NCI-H526 treated with DMSO at 0.1 percent for 48 hours (cell line): ENCODE measurements around the gene S100P.
"Not testable (repeated sequence)": the region's sequence is repeated elsewhere in the genome, so short reads cannot be mapped to it uniquely, and the experiment has no call there.

Experiments used
- DNase-seq: peaks from one replicate; lab custom pipeline; 2025; lab: John Stamatoyannopoulos, UW

S100P gene

DNA sequence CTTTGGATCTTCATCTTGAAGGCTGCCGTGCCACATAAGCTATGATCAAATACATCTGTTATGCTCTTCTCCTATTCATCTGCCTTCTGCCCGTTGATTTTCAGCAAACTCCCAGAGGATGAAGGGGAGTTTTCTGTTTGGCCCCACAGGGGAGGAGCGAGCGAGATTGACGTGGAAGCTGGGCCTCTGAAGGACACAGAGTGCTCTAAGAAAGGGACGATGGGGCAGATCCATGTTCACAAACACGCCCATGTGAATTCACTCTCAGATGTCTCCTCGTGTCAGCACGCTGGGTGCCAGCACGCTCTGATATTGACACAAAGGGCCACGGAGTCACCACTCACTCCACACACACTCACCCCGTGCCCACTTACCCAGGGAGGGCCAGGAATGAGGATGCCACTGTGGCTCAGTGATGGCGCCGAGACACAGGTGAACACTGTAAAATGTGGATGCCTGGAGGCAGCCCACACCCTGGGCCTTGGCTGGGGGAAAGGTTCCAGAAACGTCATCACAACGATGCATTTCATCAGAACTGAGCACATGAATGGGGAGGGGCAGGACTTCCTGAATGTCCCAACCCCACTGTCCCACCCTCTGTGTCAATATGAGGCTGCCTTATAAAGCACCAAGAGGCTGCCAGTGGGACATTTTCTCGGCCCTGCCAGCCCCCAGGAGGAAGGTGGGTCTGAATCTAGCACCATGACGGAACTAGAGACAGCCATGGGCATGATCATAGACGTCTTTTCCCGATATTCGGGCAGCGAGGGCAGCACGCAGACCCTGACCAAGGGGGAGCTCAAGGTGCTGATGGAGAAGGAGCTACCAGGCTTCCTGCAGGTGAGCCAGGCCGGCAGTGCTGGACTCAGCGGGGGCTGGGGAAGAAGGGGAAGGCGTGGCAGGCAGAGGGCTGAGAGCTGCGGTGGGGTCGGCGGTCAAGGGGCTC, at the start of gene S100P:
Gene S100P, plus strand, starts transcription at position 648 of the 946 bp plus-strand sequence. Its CDS starts 55 bp downstream, at position 703.
- DNase-seq = no peak

DNA sequence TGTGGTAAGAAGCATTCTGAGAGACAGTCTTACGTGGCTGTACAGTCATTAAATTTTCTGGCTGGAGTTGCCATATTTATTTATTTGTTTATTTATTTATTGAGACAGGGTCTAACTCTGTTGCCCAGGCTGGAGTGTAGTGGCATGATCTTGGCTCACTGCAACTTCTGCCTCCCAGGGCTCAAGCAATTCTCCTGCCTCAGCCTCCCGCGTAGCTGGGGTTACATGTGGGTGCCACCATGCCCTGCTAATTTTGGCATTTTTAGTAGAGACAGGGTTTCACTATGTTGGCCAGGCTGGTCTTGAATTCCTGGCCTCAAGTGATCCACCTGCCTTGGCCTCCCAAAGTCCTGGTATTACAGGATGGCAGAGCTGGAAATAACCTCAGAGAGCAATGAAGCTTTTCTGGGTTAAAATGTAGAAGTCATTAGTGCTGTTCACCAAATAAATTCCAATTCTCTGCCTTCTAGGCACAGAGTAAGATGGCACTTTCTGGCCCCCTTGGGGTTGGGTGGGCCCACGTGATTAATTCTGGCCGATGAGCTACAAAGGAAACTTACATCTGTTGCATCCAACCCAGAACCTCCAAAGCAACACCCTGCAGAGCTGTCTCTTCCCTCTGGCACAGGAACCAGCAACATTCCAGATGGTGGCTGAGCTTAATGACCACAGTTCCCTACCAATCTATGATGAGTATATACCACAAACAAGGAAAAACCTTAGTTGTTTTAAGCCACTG, 48.7 kb upstream of the S100P start:
- DNase-seq = no peak

DNA sequence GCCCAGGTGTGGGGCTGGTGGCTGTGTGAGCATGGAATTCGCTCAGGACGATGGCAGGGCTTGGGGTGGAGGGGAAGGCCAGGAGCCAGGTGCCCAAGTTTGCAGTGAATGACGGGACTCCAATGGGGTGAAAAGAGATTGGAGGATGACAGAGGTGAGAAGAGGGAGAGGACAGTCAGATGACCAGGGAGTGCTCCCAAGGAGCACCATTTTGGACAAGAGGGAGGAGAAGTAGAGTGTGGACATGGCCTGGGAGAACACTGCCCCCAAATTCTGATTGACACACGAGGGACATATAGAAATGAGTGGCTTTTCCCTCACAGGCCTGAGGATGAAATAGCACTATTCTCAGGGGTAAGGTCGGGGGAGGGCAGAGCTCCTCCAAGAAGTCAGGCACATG, 46.5 kb upstream of the S100P start:
- DNase-seq = no peak

DNA sequence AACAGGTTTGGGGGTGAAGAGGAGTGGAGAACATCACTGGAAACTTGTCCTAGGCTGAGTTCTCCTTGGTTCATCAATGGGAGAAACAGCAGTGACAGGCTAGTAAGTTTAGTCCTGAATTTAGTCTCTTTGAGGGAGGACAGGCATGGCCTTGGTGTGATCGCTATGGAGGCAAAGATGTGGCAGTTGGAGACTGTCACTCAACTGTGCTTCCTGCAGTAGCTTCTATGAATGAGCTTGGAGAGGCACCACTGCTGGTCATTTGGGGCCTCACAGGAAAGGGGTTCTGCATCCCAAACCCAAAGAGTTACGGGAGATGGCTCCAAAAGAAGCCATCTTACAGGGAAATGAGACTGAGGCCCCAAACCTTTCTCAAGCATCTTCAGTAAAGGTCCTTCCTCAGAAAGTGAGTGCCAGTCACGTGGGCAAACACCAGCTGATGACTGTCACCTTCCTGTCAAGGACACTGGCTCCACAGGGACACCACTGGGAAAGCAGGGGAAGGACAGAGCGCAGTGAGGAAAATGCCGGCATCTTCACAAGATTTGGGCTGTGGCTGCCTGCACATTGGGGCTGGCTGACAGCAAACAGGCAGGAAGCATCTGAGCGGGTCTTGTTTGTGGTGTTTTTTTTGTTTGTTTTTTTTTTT, 46.0 kb upstream of the S100P start:
- DNase-seq = no peak

DNA sequence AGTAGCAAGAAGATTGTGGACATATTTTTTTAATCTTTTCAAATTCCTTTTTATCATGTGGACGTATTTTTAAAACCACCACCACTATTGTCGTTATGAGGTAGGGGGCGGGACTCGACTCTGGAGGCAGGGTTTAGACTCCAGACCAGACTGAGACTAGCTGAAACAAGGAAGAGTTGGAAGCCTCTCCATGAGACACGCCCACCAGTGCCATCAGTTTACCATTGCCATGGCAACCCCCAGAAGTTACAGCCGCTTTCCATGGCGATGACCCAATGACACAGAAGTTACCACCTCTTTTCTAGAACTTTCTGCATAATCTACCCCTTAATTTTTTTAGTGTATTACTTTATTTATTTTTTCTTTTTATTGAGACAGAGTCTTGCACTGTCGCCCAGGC, 44.5 kb upstream of the S100P start:
- DNase-seq = no peak

DNA sequence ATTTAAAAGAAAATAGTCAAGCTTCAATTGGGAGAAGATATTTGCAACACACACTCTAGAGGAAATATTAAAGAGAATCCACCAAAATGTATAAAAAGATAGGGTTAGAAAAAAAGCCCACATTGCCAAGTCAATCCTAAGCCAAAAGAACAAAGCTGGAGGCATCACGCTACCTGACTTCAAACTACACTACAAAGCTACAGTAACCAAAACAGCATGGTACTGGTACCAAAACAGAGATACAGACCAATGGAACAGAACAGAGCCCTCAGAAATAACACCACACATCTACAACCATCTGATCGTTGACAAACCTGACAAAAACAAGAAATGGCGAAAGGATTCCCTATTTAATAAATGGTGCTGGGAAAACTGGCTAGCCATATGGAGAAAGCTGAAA, 39.5 kb upstream of the S100P start:
- DNase-seq = not testable (repeated sequence)

DNA sequence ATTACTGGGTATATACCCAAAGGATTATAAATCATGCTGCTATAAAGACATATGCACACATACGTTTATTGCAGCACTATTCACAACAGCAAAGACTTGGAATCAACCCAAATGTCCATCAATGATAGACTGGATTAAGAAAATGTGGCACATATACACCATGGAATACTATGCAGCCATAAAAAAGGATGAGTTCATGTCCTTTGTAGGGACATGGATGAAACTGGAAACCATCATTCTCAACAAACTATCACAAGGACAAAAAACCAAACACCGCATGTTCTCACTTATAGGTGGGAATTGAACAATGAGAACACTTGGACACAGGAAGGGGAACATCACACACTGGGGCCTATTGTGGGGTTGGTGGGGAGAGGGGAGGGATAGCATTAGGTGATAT, 38.4 kb upstream of the S100P start:
- DNase-seq = not testable (repeated sequence)

DNA sequence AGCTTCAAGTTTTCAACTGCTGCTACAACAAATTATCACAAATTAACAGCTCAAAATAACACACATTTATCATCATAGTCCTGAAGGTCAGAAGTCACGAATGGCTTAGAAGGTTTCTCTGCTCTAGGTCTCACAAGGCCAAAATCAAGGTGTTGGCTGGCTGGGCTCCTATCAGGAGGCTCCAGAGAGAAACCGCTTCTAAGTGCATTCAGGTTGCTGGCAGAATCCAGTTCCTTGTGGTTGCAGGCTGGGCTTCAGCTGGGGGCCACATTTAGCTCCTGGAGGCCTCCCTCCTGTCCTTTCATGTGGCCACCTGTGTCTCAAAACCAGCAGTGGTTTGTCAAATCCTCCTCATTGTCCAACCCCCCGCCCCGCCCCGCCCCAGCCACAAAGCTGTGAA, 37.8 kb upstream of the S100P start:
- no peak for DNase-seq

DNA sequence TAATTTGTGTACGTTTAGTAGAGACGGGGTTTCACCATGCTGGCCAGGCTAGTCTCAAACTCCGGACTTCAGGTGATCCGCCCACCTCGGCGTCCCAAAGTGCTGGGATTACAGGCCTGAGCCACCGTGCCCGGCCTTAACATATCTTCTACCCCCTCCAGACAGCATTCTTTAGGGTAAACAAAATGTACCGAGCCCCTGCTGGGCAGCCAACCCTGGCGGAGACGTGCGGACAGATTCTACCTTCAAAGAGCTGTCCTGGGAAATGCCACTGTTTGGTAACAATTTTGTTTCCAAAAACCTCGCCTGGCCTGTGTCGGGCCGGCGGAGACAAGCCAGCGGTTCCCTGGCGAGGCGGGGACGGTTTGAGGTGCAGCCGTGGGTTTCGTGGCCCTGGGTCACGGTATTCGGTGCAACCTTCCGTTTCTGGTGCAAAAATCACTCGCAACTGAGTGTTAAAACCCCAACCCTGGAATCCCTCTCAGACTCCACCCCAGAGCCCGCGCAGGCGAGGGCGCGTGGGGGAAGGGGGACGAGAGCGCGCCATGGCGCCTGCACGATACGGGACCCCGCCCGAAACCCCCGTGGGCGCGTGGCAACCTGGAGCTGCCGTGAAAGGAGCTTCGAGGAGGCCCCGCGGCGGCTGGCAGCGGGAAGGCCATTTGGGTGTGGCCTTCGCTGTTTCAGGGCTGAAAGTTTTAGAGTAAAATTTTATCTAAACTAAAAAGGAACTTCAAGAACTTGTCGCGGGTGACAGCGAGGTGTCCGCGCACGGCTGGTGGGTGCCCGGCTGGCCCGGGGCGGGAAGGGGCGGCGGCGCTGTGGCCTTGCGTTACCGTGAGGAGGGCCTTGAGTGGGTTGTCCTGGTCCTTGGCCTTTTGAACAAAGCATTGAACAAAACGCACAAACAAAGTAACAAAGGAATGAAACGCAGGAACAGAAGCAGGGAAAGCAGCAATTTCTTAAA, 36.2 kb upstream of the S100P start:
- no peak for DNase-seq

DNA sequence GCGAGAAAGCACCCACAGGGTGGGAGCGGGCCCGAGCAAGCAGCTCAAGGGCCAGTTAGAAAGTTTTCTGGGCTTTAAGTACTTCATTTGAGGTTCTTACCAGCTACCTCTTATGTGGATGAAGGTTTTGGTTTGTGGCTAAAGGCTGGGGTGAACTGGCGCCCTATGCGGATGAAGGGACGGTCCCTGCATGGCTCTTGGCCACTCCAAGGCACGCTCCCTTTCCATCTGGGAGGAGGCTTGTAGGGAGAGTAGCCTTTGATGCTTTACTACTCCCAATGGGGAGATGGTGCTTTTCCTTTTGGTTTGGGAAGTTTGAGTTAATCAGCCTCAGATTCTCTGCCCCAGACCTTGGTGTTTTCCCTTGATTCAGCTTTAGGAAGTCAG, 35.5 kb upstream of the S100P start:
- no peak for DNase-seq

DNA sequence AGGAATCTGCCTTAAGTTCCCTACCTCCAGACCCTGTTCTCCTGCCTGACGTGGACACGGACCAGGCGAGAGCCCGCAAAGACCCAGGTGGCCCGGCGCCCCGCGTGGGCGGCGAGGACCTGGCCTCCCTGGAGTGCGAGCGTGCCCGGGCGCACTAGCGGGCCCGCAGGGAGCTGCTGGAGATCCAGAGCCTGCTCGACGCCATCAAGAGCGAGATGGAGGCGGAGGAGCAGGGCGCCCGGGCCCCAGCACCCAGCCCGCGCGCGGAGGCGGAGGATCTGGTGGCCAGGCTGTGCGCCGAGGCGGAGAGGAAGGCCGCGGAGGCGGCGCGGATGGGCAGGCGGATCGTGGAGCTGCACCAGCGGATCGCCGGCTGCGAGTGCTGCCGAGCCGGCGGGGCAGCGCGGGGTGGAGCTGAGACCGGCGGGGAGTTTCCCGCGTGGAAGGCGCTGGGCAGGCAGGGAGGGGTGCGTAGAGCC, 35.0 kb upstream of the S100P start:
- no peak for DNase-seq

DNA sequence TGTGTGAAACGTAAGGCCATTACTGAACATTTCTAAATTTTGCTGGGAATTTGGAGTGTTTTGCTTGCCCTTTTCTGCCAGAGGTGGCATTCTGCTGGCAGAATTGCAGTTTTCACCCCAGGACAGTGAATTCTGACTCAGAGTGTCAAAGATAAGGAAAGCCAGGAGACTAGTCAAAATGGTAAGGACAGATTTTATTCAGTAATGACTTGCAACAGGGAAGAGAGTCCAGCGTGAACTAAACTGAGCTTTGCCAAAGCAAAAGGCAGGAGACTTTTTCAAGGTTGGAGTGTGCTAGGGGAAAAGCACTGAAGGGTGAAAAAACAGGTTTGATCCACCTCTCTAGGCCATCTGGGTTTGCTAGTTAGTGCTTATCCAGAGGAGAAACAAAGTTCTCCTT, 33.8 kb upstream of the S100P start:
- DNase-seq = no peak

DNA sequence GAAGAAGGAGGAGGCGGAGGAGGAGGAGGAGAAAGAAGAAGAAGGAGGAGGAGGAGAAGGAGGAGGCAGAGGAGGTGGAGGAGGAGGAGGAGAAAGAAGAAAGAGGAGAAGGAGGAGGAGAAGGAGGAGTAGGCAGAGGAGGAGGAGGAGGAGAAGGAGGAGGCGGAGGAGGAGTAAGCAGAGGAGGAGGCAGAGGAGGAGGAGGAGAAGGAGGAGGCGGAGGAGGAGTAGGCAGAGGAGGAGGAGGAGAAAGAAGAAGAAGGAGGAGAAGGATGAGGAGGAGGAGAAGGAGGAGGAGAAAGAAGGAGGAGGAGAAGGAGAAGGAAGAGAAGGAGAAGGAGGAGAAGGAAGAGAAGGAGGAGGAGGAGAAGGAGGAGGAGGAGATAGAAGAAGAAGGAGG, 33.2 kb upstream of the S100P start:
- no peak for DNase-seq

DNA sequence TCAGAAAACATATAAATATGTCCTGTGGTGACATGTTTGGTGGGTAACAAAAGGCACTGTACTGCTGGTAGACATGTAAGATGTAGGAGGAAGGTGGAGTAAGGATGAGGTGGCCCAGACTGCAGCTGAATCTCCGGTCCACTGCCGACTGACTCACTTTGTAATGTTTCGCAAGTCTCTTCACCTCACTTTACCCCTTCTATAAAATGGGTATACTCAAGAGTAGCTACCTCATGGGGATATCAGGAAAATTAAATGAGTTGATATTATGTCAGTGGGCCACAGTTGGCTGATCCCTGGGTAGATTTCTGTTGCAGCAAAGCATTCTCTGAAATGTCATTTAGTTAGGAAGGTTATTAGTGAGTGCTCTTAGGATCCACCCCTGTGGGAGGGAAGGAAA, 31.1 kb upstream of the S100P start:
- DNase-seq = no peak

DNA sequence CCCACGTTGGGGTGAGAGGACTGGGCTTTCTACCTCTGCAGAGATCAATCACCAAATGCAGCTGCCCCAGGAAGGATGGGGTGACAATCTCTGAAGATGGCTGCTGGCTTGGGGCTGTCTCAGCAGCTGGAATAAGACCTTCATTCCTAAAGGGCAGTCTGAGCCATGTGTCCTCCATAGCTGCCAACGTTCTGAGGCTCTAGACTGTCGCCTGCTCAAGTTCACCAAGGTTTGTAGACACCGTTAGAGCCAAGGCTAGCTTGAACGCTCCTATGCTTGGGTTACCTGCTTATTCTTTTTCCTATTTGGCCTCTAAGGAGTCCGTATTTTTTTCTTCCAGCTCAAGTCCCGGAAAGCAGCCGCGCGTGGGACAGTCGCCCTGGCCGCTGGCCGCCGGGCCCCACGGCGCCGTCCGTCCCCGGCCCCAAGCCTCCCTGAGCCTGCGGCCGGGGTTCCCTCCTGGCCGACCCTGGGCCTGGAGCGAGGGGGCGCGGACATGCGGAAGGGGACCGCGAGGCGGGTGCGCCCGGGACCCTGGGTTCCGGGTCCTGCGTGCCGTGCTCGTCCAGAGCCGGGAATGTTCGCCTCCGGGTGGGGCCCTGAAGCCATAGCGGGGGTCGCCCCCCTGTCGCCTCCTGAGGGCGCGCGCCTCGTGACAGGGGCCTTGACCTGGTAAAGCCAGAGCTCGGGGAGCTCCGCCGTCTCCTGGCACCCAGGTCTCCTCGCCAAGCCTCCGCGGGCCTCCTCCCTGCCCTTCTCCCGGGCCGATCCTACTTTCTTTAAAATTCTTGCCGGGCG, 29.9 kb upstream of the S100P start:
- no peak for DNase-seq

DNA sequence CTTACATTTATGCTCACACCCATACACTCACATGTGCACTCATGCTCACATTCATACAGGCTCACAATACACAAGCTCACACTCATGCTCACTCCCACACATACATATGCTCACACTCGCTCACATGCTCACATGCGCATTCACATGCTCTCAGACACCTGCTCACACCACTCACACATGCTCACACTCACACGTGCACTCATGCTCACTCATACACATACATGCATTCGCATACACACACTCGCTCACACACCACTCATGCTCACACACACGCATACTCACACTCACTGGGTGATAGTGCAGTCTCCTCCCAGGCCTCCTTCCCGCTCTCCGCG, 28.4 kb upstream of the S100P start:
- no peak for DNase-seq

DNA sequence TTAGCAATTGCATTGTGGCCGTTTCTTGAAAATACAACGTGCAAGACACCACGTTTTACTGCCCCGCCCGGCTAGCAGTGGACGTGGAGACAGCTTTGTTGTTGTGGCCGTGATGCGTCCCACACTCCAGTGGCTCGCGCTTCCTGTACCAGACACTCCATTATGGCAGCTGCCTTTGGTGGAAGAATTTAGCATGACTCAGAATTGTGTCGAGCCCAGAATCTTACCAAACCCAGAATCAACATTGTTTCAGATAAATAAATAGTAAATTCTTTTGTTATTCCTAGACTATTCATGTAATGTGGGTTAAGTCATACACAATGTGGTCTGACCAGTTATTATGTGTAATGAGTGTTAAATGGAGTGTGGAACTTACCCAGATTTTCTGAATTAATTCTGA, 25.3 kb upstream of the S100P start:
- DNase-seq = no peak

DNA sequence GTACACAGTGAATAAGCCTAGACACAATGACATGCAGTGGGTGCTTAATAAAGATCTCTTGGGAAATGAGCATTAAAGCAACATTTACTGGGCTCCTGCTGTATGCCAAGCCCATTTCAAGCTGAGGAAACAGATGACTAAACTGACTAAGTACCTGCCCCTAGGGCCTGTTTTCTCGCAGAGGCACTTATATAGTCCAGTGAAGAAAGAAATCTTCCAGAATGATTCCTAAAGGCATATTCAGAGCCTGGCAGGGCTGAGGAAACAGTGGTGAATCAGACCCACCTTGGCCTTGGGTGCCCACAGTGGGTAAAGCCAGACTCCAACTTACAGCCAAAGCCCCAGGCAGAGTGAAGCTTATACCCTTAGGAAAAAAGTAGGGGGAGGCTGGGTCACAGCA, 22.0 kb upstream of the S100P start:
- no peak for DNase-seq

DNA sequence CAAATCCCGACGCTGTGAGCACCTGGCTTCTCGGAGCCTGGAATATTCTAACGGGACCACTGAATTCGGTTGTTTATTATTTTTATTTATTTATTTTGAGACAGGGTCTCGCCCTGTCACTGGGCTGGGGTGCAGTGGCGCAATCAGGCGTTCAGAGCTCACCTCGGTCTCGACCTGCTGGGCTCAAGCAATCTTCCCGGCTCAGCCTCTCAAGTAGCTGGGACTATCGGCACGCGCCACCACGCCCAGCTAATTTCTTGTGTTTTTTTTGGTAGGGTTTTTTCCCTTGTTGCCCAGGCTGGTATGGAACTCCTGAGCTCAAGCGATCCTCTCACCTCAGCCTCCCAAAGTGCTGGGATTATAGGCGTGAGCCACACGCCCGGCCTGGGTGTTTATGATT, 21.5 kb upstream of the S100P start:
- DNase-seq = no peak

DNA sequence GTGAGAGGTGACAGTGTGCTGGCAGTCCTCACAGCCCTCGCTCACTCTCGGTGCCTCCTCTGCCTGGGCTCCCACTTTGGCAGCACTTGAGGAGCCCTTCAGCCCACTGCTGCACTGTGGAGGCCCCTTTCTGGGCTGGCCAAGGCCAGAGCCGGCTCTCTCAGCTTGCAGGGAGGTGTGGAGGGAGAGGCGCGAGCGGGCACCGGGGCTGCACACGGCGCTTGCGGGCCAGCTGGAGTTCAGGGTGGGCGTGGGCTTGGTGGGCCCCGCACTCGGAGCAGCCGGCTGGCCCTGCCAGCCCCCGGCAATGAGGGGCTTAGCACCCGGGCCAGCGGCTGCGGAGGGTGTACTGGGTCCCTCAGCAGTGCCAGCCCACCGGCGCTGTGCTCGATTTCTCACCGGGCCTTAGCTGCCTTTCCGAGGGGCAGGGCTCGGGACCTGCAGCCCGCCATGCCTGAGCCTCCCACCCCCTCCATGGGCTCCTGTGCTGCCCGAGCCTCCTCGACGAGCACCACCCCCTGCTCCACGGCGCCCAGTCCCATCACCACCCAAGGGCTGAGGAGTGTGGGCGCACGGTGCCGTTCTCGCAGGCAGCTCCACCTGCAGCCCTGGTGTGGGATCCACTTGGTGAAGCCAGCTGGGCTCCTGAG, 21.0 kb upstream of the S100P start:
- DNase-seq = not testable (repeated sequence)
